Caco-2 (cell line): ENCODE results near the gene CCDC34. TPM values are rescaled to one million over a fixed set of nuclear protein-coding genes. Genes with fewer than 3 reads are reported as not detected.

Experiments
- BruUV-seq: library from RNA; stranded (reverse); fragments of 400-500 nt; replicated peaks from 2 replicates; lab custom pipeline; 2021; lab: Mats Ljungman, UMichigan
- CTCF ChIA-PET: fragments of 300-600 bp; sonication (Branson Sonifier 250); formaldehyde crosslinking; loops from one replicate; lab custom pipeline; 2022; ENCODE audit warnings: antibody characterized with exemption; lab: Charles Lee
- POLR2A ChIA-PET: fragments of 300-600 bp; sonication (Branson Sonifier 250); formaldehyde crosslinking; loops from one replicate; lab custom pipeline; 2022; ENCODE audit warnings: antibody characterized with exemption; lab: Charles Lee
- DNase-seq, 2 experiments: peaks; one replicate each; pipeline versions ENCODE4 v3.0.0 to v3.0.0-alpha.2; 2020 to 2022
- H3K27me3 ChIP-seq: replicated peaks from 2 replicates; pipeline ENCODE4 v1.6.0; 2011; ENCODE audit warnings: low read length; ENCODE audit not compliant: control insufficient read depth, insufficient read depth
- H3K36me3 ChIP-seq: 2 replicates; pipeline ENCODE4 v1.5.1; 2011; ENCODE audit warnings: low read length; ENCODE audit not compliant: control insufficient read depth, insufficient read depth
- H3K4me1 ChIP-seq: fragments of 250-450 bp; sonication (Bioruptor Pico); 2 replicates; pipeline ENCODE4 v1.5.1; 2020; ENCODE audit warnings: mild to moderate bottlenecking
- H3K4me3 ChIP-seq: 2 replicates; pipeline ENCODE4 v1.5.1; 2011; ENCODE audit warnings: low read depth, mild to moderate bottlenecking, control low read depth, low read length
- H3K9me3 ChIP-seq: fragments of 250-450 bp; sonication (Bioruptor Pico); 2 replicates; pipeline ENCODE4 v1.5.1; 2020; ENCODE audit warnings: mild to moderate bottlenecking, moderate library complexity
- H3K27ac Mint-ChIP-seq: one replicate; pipeline ENCODE4 v1.8.0; 2022; ENCODE audit warnings: mixed read lengths; ENCODE audit not compliant: unreplicated experiment
- H3K27me3 Mint-ChIP-seq: one replicate; pipeline ENCODE4 v1.8.0; 2022; ENCODE audit warnings: mixed read lengths; ENCODE audit not compliant: insufficient read depth, unreplicated experiment
- H3K36me3 Mint-ChIP-seq: one replicate; pipeline ENCODE4 v1.8.0; 2022; ENCODE audit warnings: mild to moderate bottlenecking, mixed read lengths; ENCODE audit not compliant: insufficient read depth, unreplicated experiment
- H3K4me1 Mint-ChIP-seq: one replicate; pipeline ENCODE4 v1.8.0; 2022; ENCODE audit warnings: low read depth, mixed read lengths; ENCODE audit not compliant: unreplicated experiment
- H3K4me3 Mint-ChIP-seq: one replicate; pipeline ENCODE4 v1.8.0; 2022; ENCODE audit warnings: mild to moderate bottlenecking, moderate library complexity, mixed read lengths; ENCODE audit not compliant: unreplicated experiment
- H3K9me3 Mint-ChIP-seq: one replicate; pipeline ENCODE4 v1.8.0; 2022; ENCODE audit warnings: mixed read lengths; ENCODE audit not compliant: unreplicated experiment
- intact Hi-C: fragments of 100-400 bp; cut with micrococcal nuclease; formaldehyde crosslinking; loops from one replicate; pipeline ENCODE4 v1.10.0; 2022; ENCODE audit not compliant: unreplicated experiment
- total RNA-seq: library from RNA; stranded (reverse); gene quantifications from 2 replicates; pipeline ENCODE4 v1.2.3, GENCODE V29; 2022
- TF ChIP-seq, protein P1 (sequence below), 2 experiments: fragments of 200-600 bp in 1 of 2; IDR thresholded peaks; 1 replicate in 1 of 2; 2 replicates in 1 of 2; pipeline versions ENCODE4 v1.5.1 to v1.8.0; 2011 to 2022; ENCODE audit warnings: antibody characterized with exemption in 1 of 2, control low read depth in 1 of 2, inconsistent platforms in 1 of 2, low read depth in 1 of 2, low read length in 1 of 2, mild to moderate bottlenecking in 1 of 2, moderate library complexity in 1 of 2; ENCODE audit not compliant: insufficient read depth in 1 of 2, severe bottlenecking in 1 of 2, unreplicated experiment in 1 of 2

The CCDC34 gene
- total RNA-seq, 1 experiment from 2014 or later, result 25.7 TPM

DNA sequence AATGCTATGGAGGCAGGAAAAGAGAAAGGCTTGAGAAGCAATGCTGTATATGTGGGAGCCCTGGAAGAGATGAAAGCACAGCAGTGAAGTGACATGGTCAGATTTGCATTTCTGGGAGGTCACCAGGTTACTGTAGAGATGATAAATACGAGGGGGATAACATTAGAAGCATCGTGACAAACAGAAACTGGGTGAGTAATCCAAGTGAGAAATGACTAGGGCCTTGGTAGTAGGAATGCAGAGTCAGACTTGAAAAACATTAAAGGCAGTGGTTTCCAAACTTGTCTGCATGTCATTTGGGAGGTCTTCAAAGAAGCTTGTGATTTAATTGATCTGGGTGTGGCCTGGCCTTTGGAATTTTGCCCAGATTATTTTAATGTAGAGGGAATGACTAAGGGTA lies 43.9 kb downstream of the CCDC34 start:
- TF ChIP-seq, protein P1, sequence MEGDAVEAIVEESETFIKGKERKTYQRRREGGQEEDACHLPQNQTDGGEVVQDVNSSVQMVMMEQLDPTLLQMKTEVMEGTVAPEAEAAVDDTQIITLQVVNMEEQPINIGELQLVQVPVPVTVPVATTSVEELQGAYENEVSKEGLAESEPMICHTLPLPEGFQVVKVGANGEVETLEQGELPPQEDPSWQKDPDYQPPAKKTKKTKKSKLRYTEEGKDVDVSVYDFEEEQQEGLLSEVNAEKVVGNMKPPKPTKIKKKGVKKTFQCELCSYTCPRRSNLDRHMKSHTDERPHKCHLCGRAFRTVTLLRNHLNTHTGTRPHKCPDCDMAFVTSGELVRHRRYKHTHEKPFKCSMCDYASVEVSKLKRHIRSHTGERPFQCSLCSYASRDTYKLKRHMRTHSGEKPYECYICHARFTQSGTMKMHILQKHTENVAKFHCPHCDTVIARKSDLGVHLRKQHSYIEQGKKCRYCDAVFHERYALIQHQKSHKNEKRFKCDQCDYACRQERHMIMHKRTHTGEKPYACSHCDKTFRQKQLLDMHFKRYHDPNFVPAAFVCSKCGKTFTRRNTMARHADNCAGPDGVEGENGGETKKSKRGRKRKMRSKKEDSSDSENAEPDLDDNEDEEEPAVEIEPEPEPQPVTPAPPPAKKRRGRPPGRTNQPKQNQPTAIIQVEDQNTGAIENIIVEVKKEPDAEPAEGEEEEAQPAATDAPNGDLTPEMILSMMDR (IDR thresholded peaks at IDR 0.05; ENCODE audit: insufficient read depth in 1 of 2, low read depth in 1 of 2, low read length in 1 of 2, severe bottlenecking in 1 of 2, unreplicated experiment in 1 of 2), result no peak
- Mint-ChIP-seq H3K9me3 (no peaks in the 10 kb centered on the region), H3K36me3 (no peaks in the 10 kb centered on the region), H3K27me3 (no peaks in the 10 kb centered on the region), H3K27ac (no peak overlapping the region), H3K4me1 (peaks cover under 1% of the 10 kb centered on the region), H3K4me3 (no peak overlapping the region)
- BruUV-seq, result no TSS peak
- ChIA-PET CTCF (no interaction called here), POLR2A (no interaction called here)
- no peaks in the 10 kb centered on the region for H3K4me1 ChIP-seq
- no peaks in the 10 kb centered on the region for H3K27me3 ChIP-seq
- H3K36me3 ChIP-seq, result no peaks in the 10 kb centered on the region
- intact Hi-C loops, result no loop called here
- DNase-seq, result no peak
- no peaks in the 10 kb centered on the region for H3K9me3 ChIP-seq
- H3K4me3 ChIP-seq, result no peak overlapping the region

DNA sequence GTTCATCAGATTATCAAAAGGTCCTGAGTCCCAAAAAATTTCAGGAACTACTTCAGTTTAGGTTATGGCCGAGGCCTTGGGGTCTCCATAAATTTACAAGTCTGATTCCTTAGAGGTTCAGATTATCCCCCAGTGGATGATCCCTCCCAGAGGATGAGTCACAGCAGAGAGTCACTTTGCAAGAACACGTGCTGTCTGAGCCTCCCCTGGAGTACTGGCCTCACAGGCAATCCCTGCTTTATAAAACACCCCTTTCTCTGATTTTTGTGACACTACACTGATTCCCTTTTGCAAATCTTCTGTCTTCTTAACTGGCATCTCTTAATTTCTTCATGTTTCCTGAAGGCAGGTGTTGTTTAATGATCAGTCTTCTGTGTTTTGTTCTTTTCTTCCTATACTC lies 45.3 kb downstream of the CCDC34 start:
- ChIA-PET POLR2A (no interaction called here), CTCF (no interaction called here)
- intact Hi-C loops, result no loop called here
- H3K36me3 Mint-ChIP-seq, result no peaks in the 10 kb centered on the region
- Histone ChIP-seq H3K27me3 (no peaks in the 10 kb centered on the region), H3K9me3 (no peaks in the 10 kb centered on the region), H3K4me3 (no peak overlapping the region), H3K36me3 (no peaks in the 10 kb centered on the region), H3K4me1 (peaks cover under 1% of the 10 kb centered on the region; the same call in 1 of the 2 replicates)
- DNase-seq, result no peak
- no peak overlapping the region for H3K27ac Mint-ChIP-seq
- TF ChIP-seq, protein P1 (IDR thresholded peaks at IDR 0.05; ENCODE audit: insufficient read depth in 1 of 2, low read depth in 1 of 2, low read length in 1 of 2, severe bottlenecking in 1 of 2, unreplicated experiment in 1 of 2), result no peak
- H3K4me3 Mint-ChIP-seq, result no peak overlapping the region
- BruUV-seq, result no TSS peak
- no peaks in the 10 kb centered on the region for H3K27me3 Mint-ChIP-seq
- peaks cover 6% of the 10 kb centered on the region for H3K4me1 Mint-ChIP-seq
- no peaks in the 10 kb centered on the region for H3K9me3 Mint-ChIP-seq

DNA sequence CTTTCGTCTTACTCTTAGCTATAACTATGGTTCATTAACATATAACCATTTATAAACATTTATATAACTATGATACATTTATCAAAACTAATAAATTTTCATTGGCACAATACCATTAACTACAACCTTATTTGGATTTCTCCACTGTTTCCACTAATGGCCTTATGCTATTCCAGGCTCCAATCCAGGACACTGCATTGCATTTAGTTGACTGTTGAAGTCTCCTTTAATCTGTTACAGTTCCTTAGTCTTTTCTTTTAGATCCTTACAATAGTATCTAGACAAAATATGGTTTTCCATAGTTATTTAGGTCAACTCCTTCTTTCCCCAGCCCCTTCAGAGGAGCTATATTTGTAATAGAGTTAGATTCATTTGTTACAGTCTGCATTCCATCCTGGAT lies 47.2 kb downstream of the CCDC34 start:
- peaks cover 9% of the 10 kb centered on the region; the same call in 1 of the 2 replicates for H3K4me1 ChIP-seq
- no peak for DNase-seq
- Mint-ChIP-seq H3K27ac (no peak overlapping the region), H3K9me3 (no peaks in the 10 kb centered on the region), H3K4me3 (no peak overlapping the region), H3K27me3 (no peaks in the 10 kb centered on the region), H3K36me3 (no peaks in the 10 kb centered on the region), H3K4me1 (peaks cover 10% of the 10 kb centered on the region)
- intact Hi-C loops, result no loop called here
- H3K4me3 ChIP-seq, result no peak overlapping the region
- TF ChIP-seq, protein P1 (IDR thresholded peaks at IDR 0.05; ENCODE audit: insufficient read depth in 1 of 2, low read depth in 1 of 2, low read length in 1 of 2, severe bottlenecking in 1 of 2, unreplicated experiment in 1 of 2), result no peak
- BruUV-seq, result no TSS peak
- H3K9me3 ChIP-seq, result no peaks in the 10 kb centered on the region
- H3K27me3 ChIP-seq, result no peaks in the 10 kb centered on the region
- ChIA-PET CTCF (interaction anchor here (0.9 kb wide), 1 partner anchor 20 kb away, joined by 4 read pairs; no protein-coding TSS in a partner anchor), POLR2A (no interaction called here)
- no peaks in the 10 kb centered on the region for H3K36me3 ChIP-seq
